Body of pancreas (tissue), 4 donors: Measurements from ENCODE around the gene KLHL24. TPM values are rescaled to one million over a fixed set of nuclear protein-coding genes. Genes with fewer than 3 reads are reported as not detected.
A peak's percentile ranks its signal among the peaks of the same experiment; 100 is the strongest.

ENCODE experiments used
- ATAC-seq: fragments of 150-250 bp; one replicate; pipeline ENCODE4 v1.9.1; 2016
- DNase-seq, 4 donors: peaks; one replicate each; pipeline ENCODE4 v3.0.0-alpha.2; 2019
- H3K27ac ChIP-seq, 4 donors: fragments of 200-600 bp; sonication (generic); 1 replicate in 3 of 4; 2 replicates in 1 of 4; pipeline versions ENCODE4 v1.5.1 to v1.6.1; 2016 to 2019; ENCODE audit warnings: mild to moderate bottlenecking in 1 of 4, mixed read lengths in 1 of 4, moderate library complexity in 1 of 4
- H3K27me3 ChIP-seq, 2 donors: fragments of 200-600 bp; sonication (generic); one replicate each; pipeline ENCODE4 v1.6.0; 2016; ENCODE audit warnings: mild to moderate bottlenecking in 1 of 2
- H3K36me3 ChIP-seq, 2 donors: fragments of 200-600 bp; sonication (generic); replicated peaks in 1 of 2; 2 replicates each; pipeline ENCODE4 v1.5.1; 2016; ENCODE audit warnings: low read depth in 2 of 2; ENCODE audit not compliant: insufficient read depth in 1 of 2
- H3K4me1 ChIP-seq: fragments of 200-600 bp; sonication (generic); one replicate; pipeline ENCODE4 v1.6.0; 2016
- H3K4me3 ChIP-seq, 2 donors: fragments of 200-600 bp; sonication (generic); 1 replicate in 1 of 2; 2 replicates in 1 of 2; pipeline ENCODE4 v1.5.1; 2016 to 2019
- H3K9me3 ChIP-seq, 3 donors: fragments of 200-600 bp; sonication (generic); 1 replicate in 2 of 3; 2 replicates in 1 of 3; pipeline ENCODE4 v1.5.1; 2016
- CTCF ChIP-seq, 7 experiments: fragments of 450-650 bp in 4 of 7; fragments of 200-600 bp in 3 of 7; sonication (generic) in 3 of 7; IDR thresholded peaks; one replicate each; pipeline ENCODE4 v1.5.1; 2016 to 2019; ENCODE audit warnings: antibody characterized with exemption in 7 of 7
- POLR2A ChIP-seq, 3 donors: fragments of 450-650 bp; IDR thresholded peaks; one replicate each; pipeline ENCODE4 v1.6.1; 2016; ENCODE audit warnings: antibody characterized with exemption in 3 of 3, mild to moderate bottlenecking in 2 of 3
- WGBS, 2 donors: methylation state at CpG; one replicate each; pipeline ENCODE4 v1.1.5; 2017; 5-methylcytosine and 5-hydroxymethylcytosine counted together
- intact Hi-C: fragments of 100-400 bp; cut with DNase I; formaldehyde crosslinking; loops from one replicate; pipeline ENCODE4 v1.15.1; 2023
- total RNA-seq, 2 donors: library from RNA; depleted of rRNA; stranded (reverse); fragments of >200 nt; gene quantifications; one replicate each; pipeline ENCODE4 v1.1.0, GENCODE V29; 2016

KLHL24 gene
- total RNA-seq, 2 donors from 2014 or later = 22.7 to 46.2 TPM

GRCh38 chr3:183690402-183690995 is 55.1 kb downstream of the KLHL24 start:
- TF ChIP-seq POLR2A (IDR thresholded peaks at IDR 0.05) = no peak
- no peak for TF ChIP-seq CTCF (IDR thresholded peaks at IDR 0.05)
- WGBS, 2 donors = 94 to 96% methylated on average over 11 of the region's 11 CpGs
- Histone ChIP-seq H3K4me3 (no peak overlapping the region), H3K27ac (no peak overlapping the region), H3K9me3 (no peaks in the 10 kb centered on the region), H3K4me1 (peaks cover 12% of the 10 kb centered on the region), H3K27me3 (no peaks in the 10 kb centered on the region), H3K36me3 (no peaks in the 10 kb centered on the region)
- intact Hi-C loops = no loop called here
- DNase-seq (no peak), ATAC-seq (no peak)

GRCh38 chr3:183692436-183692835 is 57.0 kb downstream of the KLHL24 start:
- intact Hi-C loops = no loop called here
- Histone ChIP-seq H3K27me3 (no peaks in the 10 kb centered on the region), H3K4me3 (no peak overlapping the region), H3K4me1 (peaks cover 17% of the 10 kb centered on the region), H3K36me3 (no peaks in the 10 kb centered on the region), H3K27ac (no peak overlapping the region), H3K9me3 (no peaks in the 10 kb centered on the region)
- TF ChIP-seq CTCF (IDR thresholded peaks at IDR 0.05) = no peak
- TF ChIP-seq POLR2A (IDR thresholded peaks at IDR 0.05) = no peak
- ATAC-seq = no peak
- no peak for DNase-seq
- WGBS, 2 donors = 93 to 94% methylated on average over 10 of the region's 10 CpGs

GRCh38 chr3:183695569-183696364 is 60.3 kb downstream of the KLHL24 start:
- Histone ChIP-seq H3K27ac (no peak overlapping the region), H3K4me3 (no peak overlapping the region), H3K4me1 (peaks cover 16% of the 10 kb centered on the region), H3K36me3 (no peaks in the 10 kb centered on the region), H3K27me3 (no peaks in the 10 kb centered on the region), H3K9me3 (no peaks in the 10 kb centered on the region)
- 81 to 82% methylated on average over 7 of the region's 7 CpGs for WGBS, 2 donors
- intact Hi-C loops = no loop called here
- ATAC-seq = no peak
- peak in 1 of 4 donors; percentile 15 for DNase-seq
- TF ChIP-seq CTCF (IDR thresholded peaks at IDR 0.05) (no peak), POLR2A (IDR thresholded peaks at IDR 0.05) (no peak)

- ATAC-seq (no peak), DNase-seq (no peak)
- Histone ChIP-seq H3K27me3 (no peaks in the 10 kb centered on the region), H3K27ac (peak overlapping the region in 3 of 4 donors; percentile 24 to 86 (median 76)), H3K9me3 (no peaks in the 10 kb centered on the region), H3K4me1 (peaks cover 16% of the 10 kb centered on the region), H3K36me3 (no peaks in the 10 kb centered on the region), H3K4me3 (no peak overlapping the region)
- intact Hi-C loops = no loop called here
- TF ChIP-seq POLR2A (IDR thresholded peaks at IDR 0.05) = peak in 1 of 3 donors; percentile 15
- peak in 1 of 7 experiments; percentile 18 for TF ChIP-seq CTCF (IDR thresholded peaks at IDR 0.05)
- WGBS, 2 donors = 33 to 40% methylated on average over 4 of the region's 4 CpGs
Measured at GRCh38 chr3:183697123-183697609, 61.7 kb downstream of the KLHL24 start.
